GM20000 (cell line): Measurements from ENCODE around the gene VPS16.
A peak's percentile ranks its signal among the peaks of the same experiment; 100 is the strongest.

ENCODE experiments used
- DNase-seq: peaks from one replicate; pipeline ENCODE4 v3.0.0; 2012; ENCODE audit warnings: low spot score
- CTCF ChIP-seq: IDR thresholded peaks from 2 replicates; pipeline ENCODE4 v1.5.1; 2012; ENCODE audit warnings: mild to moderate bottlenecking, control low read depth; ENCODE audit errors: extremely low read depth, missing control alignments

The VPS16 gene

GRCh38 chr20:2873010-2873746 is 32.6 kb downstream of the VPS16 start, which contains the start of gene PTPRA:
Gene PTPRA, plus strand, starts transcription at chr20:2873481. Its CDS starts 90,797 bp downstream, at chr20:2964278.
- no peak for TF ChIP-seq CTCF
- peak; percentile 98 for DNase-seq

- no peak for DNase-seq
- no peak for TF ChIP-seq CTCF
Observed at GRCh38 chr20:2873747-2874041, 33.1 kb downstream of the VPS16 start.

- no peak for TF ChIP-seq CTCF
Observed at GRCh38 chr20:2874456-2874855, 33.9 kb downstream of the VPS16 start.

GRCh38 chr20:2875690-2876203 is 35.2 kb downstream of the VPS16 start:
- DNase-seq: no peak
- TF ChIP-seq CTCF: no peak

More at GRCh38 chr20:2874456-2874855, 33.9 kb downstream of the VPS16 start:
- no peak for DNase-seq

GRCh38 chr20:2878515-2878914 is 38.0 kb downstream of the VPS16 start:
- no peak for TF ChIP-seq CTCF
- no peak for DNase-seq

- DNase-seq: no peak
- no peak for TF ChIP-seq CTCF
Observed at GRCh38 chr20:2879146-2879545, 38.6 kb downstream of the VPS16 start.

GRCh38 chr20:2880650-2881049 is 40.1 kb downstream of the VPS16 start:
- no peak for DNase-seq
- no peak for TF ChIP-seq CTCF
